GM23338 (cell line): ENCODE measurements around the gene MTHFSD.

Source experiments
- CTCF ChIP-seq, 2 experiments: fragments of 200-600 bp in 1 of 2; sonication (generic) in 1 of 2; conservative IDR thresholded peaks; 2 replicates each; pipeline versions ENCODE4 v1.5.1 to v1.6.1; 2016 to 2017; ENCODE audit warnings: antibody characterized with exemption in 2 of 2, low read depth in 2 of 2, mild to moderate bottlenecking in 2 of 2, moderate library complexity in 1 of 2
- EZH2 ChIP-seq: fragments of 200-600 bp; sonication (generic); IDR thresholded peaks from one replicate; pipeline ENCODE4 v1.8.0; 2017; ENCODE audit warnings: antibody characterized with exemption, mild to moderate bottlenecking, low read depth; ENCODE audit not compliant: unreplicated experiment

GRCh38 chr16:86562356-86562755 lies 7.3 kb upstream of the MTHFSD start:
- TF ChIP-seq CTCF (conservative IDR thresholded peaks at IDR 0.05; ENCODE audit: low read depth in 2 of 2) (no peak), EZH2 (no peak)
